GM12878 (cell line): ENCODE results near the gene NCAPH2. TPM values are rescaled to one million over a fixed set of nuclear protein-coding genes. Genes with fewer than 3 reads are reported as not detected.

ENCODE experiments used
- ATAC-seq: fragments of 200-7000 bp; cut with Tn5 transposase; 3 replicates; pipeline ENCODE4 v1.9.1; 2020; ENCODE audit warnings: mild to moderate bottlenecking, moderate library complexity
- BruUV-seq: library from RNA; stranded (reverse); fragments of 400-500 nt; replicated peaks from 2 replicates; lab custom pipeline; 2021; lab: Mats Ljungman, UMichigan
- CTCF ChIA-PET: fragments of 300-600 bp; sonication (Branson Sonifier 250); formaldehyde crosslinking; extraction: SDS; loops from one replicate; lab custom pipeline; 2021; ENCODE audit warnings: inconsistent platforms; lab: Yijun Ruan, JAX
- POLR2A ChIA-PET: fragments of 350-600 bp; formaldehyde crosslinking; extraction: SDS; loops from one replicate; lab custom pipeline; 2021; ENCODE audit warnings: inconsistent platforms; lab: Charles Lee
- RAD21 ChIA-PET: fragments of 300-600 bp; sonication (Branson Sonifier 250); formaldehyde crosslinking; loops from one replicate; lab custom pipeline; 2023; ENCODE audit warnings: antibody characterized with exemption; ENCODE audit not compliant: unreplicated experiment; lab: Charles Lee
- SMC1A ChIA-PET: fragments of 300-600 bp; sonication (Branson Sonifier 250); formaldehyde crosslinking; loops from one replicate; lab custom pipeline; 2023; ENCODE audit not compliant: unreplicated experiment, uncharacterized antibody; lab: Charles Lee
- DNase-seq: peaks from one replicate; pipeline ENCODE4 v3.0.0-alpha.2; 2011; ENCODE audit warnings: low read depth, low spot score
- FAIRE-seq: peaks from 3 replicates; lab custom pipeline; 2011; peaks lifted over from hg19 to GRCh38; lab: Jason Lieb, UNC
- H2AFZ ChIP-seq: 2 replicates; pipeline ENCODE4 v1.6.0; 2011; ENCODE audit warnings: low read depth, low read length, control low read depth; ENCODE audit not compliant: control insufficient read depth
- H3K27ac ChIP-seq: 2 replicates; pipeline ENCODE4 v1.5.1; 2011; ENCODE audit warnings: control low read depth; ENCODE audit not compliant: control insufficient read depth, insufficient read depth
- H3K27me3 ChIP-seq, 2 experiments: replicated peaks in 1 of 2; 2 replicates each; pipeline versions ENCODE4 v1.6.0 to v1.6.1; 2011; ENCODE audit warnings: low read length in 1 of 2; ENCODE audit not compliant: control insufficient read depth in 2 of 2, insufficient read depth in 2 of 2
- H3K36me3 ChIP-seq, 2 experiments: 2 replicates each; pipeline ENCODE4 v1.5.1; 2011; ENCODE audit warnings: low read length in 1 of 2; ENCODE audit not compliant: control insufficient read depth in 2 of 2, insufficient read depth in 2 of 2
- H3K4me1 ChIP-seq: 2 replicates; pipeline ENCODE4 v1.6.1; 2011; ENCODE audit warnings: mild to moderate bottlenecking, low read length, moderate library complexity, mixed read lengths; ENCODE audit not compliant: control insufficient read depth, insufficient read depth
- H3K4me2 ChIP-seq: 2 replicates; pipeline ENCODE4 v1.6.0; 2011; ENCODE audit warnings: control low read depth; ENCODE audit not compliant: control insufficient read depth, insufficient read depth
- H3K4me3 ChIP-seq: fragments of 200-600 bp; sonication (generic); 2 replicates; pipeline ENCODE4 v1.5.1; 2016
- H3K79me2 ChIP-seq: 2 replicates; pipeline ENCODE4 v1.6.0; 2011; ENCODE audit warnings: low read length; ENCODE audit not compliant: control insufficient read depth, insufficient read depth
- H3K9ac ChIP-seq: 2 replicates; pipeline ENCODE4 v1.8.0; 2011; ENCODE audit warnings: low read length, control low read depth, mixed read lengths; ENCODE audit not compliant: control insufficient read depth, insufficient read depth
- H3K9me3 ChIP-seq: replicated peaks from 3 replicates; pipeline ENCODE4 v1.5.1; 2011; ENCODE audit warnings: mild to moderate bottlenecking, low read length; ENCODE audit not compliant: control insufficient read depth, insufficient read depth
- H4K20me1 ChIP-seq: 2 replicates; pipeline ENCODE4 v1.6.0; 2011; ENCODE audit not compliant: control insufficient read depth, insufficient read depth
- JUND ChIP-seq: IDR thresholded peaks from 2 replicates; pipeline ENCODE4 v1.6.1; 2012; ENCODE audit warnings: low read depth, mild to moderate bottlenecking, low read length, improper control_type of control experiment, moderate library complexity
- NBN ChIP-seq: fragments of 450-650 bp; IDR thresholded peaks from 2 replicates; pipeline ENCODE4 v1.6.1; 2016
- POLR2AphosphoS5 ChIP-seq: IDR thresholded peaks from 2 replicates; pipeline ENCODE4 v1.6.1; 2011; ENCODE audit warnings: mild to moderate bottlenecking, low read length, inconsistent platforms
- RUNX3 ChIP-seq: IDR thresholded peaks from 2 replicates; pipeline ENCODE4 v1.6.1; 2012; ENCODE audit warnings: low read length, inconsistent platforms
- WGBS: methylation state at CpG from one replicate; pipeline ENCODE4 v1.1.6; 2016; ENCODE audit warnings: low lambda C conversion rate; ENCODE audit not compliant: insufficient replicate concordance, insufficient coverage; ENCODE audit errors: missing lambda C conversion rate; 5-methylcytosine and 5-hydroxymethylcytosine counted together
- in situ Hi-C: fragments of 300-500 bp; cut with MboI; formaldehyde crosslinking; loops from 9 replicates; pipeline ENCODE4 v1.14.3; 2018; ENCODE audit warnings: mixed read lengths
- intact Hi-C: fragments of 100-400 bp; cut with micrococcal nuclease; formaldehyde crosslinking; loops from one replicate; pipeline ENCODE4 v1.14.2; 2022; ENCODE audit not compliant: unreplicated experiment
- polyA plus RNA-seq, 11 experiments: library from polyadenylated mRNA; depleted of rRNA in 4 of 11; unstranded in 6 of 11; stranded (reverse) in 5 of 11; fragments of >200 nt; fragmentation: Nextera tagmentation in 4 of 11; fragmentation: Illumina TruSeq in 1 of 11; extraction: Ambion mirVana in 4 of 11; extraction: Trizol in 1 of 11; gene quantifications; 1 replicate in 1 of 11; 2 replicates in 10 of 11; pipeline versions ENCODE4 v1.2.1 to v1.2.3, GENCODE V29; 2011 to 2016; ENCODE audit warnings: inconsistent platforms in 2 of 11, missing spikeins in 2 of 11, low read depth in 1 of 11
- total RNA-seq, 4 experiments: library from RNA; depleted of rRNA in 3 of 4; stranded (reverse); fragments of >200 nt in 3 of 4; fragmentation: Illumina TruSeq in 1 of 4; extraction: Trizol in 1 of 4; gene quantifications; 2 replicates each; pipeline versions ENCODE4 v1.2.1 to v1.2.3, GENCODE V29; 2013 to 2021
- TF ChIP-seq, protein P1 (sequence below): fragments of 450-650 bp; IDR thresholded peaks from 2 replicates; pipeline ENCODE4 v1.6.1; 2017; ENCODE audit warnings: mild to moderate bottlenecking
- TF ChIP-seq, protein P2 (sequence below): fragments of 450-650 bp; IDR thresholded peaks from 2 replicates; pipeline ENCODE4 v1.6.1; 2017; ENCODE audit warnings: low read depth, mild to moderate bottlenecking, moderate library complexity

The NCAPH2 gene
- total and polyA plus RNA-seq, 10 of the 15 experiments (the other 5 are each of a cell fraction or from before 2014, with no cell fraction given): 5.0 to 110 (median 59.9) TPM

DNA sequence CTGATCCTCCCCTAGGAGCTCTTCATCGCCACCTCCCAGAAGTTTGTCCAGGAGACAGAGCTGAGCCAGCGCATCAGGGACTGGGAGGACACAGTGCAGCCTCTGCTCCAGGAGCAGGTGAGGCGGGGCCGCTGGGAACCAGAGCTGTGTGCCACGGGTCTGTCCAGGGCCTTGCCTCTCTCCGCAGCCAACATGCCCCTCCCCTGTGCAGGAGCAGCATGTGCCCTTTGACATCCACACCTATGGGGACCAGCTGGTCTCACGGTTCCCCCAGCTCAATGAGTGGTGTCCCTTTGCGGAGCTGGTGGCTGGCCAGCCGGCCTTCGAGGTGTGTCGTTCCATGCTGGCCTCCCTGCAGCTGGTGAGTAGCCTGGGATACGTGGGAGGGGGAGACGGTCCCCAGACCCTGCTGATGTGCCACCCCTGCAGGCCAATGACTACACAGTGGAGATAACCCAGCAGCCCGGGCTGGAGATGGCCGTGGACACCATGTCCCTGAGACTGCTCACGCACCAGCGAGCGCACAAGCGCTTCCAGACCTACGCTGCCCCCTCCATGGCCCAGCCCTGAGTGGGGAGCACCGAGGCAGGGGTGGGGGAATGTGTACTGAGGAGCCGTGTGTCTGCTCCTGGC, 14.9 kb downstream of the NCAPH2 start:
- peaks cover 5 to 39% of the 10 kb centered on the region in 2 experiments; a peak in 3 of 4 replicates for H3K36me3 ChIP-seq

More for the DNA sequence above, 14.9 kb downstream of the NCAPH2 start:
- Histone ChIP-seq H2AFZ (no peak overlapping the region), H3K79me2 (peaks cover 29% of the 10 kb centered on the region), H3K27ac (no peak overlapping the region), H3K27me3 (no peaks in the 10 kb centered on the region), H4K20me1 (no peaks in the 10 kb centered on the region), H3K4me1 (peaks cover 4% of the 10 kb centered on the region), H3K9ac (no peak overlapping the region), H3K4me3 (no peak overlapping the region), H3K9me3 (no peaks in the 10 kb centered on the region), H3K4me2 (no peak overlapping the region)
- 87% methylated on average over 22 of the region's 22 CpGs for WGBS
- RAD21 ChIA-PET: interaction anchor here (1.2 to 4.4 kb wide), 2 partner anchors 14 to 98 kb away, joined by 3 to 64 read pairs; partner anchors contain the start of genes LMF2 and NCAPH2
- SMC1A ChIA-PET: interaction anchor here (1.2 kb wide), 1 partner anchor 14 kb away, joined by 3 read pairs; no protein-coding TSS in a partner anchor
- intact Hi-C loops: no loop called here
- in situ Hi-C loops: no loop called here
- TF ChIP-seq, protein P1, sequence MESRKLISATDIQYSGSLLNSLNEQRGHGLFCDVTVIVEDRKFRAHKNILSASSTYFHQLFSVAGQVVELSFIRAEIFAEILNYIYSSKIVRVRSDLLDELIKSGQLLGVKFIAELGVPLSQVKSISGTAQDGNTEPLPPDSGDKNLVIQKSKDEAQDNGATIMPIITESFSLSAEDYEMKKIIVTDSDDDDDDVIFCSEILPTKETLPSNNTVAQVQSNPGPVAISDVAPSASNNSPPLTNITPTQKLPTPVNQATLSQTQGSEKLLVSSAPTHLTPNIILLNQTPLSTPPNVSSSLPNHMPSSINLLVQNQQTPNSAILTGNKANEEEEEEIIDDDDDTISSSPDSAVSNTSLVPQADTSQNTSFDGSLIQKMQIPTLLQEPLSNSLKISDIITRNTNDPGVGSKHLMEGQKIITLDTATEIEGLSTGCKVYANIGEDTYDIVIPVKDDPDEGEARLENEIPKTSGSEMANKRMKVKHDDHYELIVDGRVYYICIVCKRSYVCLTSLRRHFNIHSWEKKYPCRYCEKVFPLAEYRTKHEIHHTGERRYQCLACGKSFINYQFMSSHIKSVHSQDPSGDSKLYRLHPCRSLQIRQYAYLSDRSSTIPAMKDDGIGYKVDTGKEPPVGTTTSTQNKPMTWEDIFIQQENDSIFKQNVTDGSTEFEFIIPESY: no peak
- TF ChIP-seq POLR2AphosphoS5: peak; percentile 48; the same call in 1 of the 2 replicates
- TF ChIP-seq RUNX3: no peak
- TF ChIP-seq, protein P2, sequence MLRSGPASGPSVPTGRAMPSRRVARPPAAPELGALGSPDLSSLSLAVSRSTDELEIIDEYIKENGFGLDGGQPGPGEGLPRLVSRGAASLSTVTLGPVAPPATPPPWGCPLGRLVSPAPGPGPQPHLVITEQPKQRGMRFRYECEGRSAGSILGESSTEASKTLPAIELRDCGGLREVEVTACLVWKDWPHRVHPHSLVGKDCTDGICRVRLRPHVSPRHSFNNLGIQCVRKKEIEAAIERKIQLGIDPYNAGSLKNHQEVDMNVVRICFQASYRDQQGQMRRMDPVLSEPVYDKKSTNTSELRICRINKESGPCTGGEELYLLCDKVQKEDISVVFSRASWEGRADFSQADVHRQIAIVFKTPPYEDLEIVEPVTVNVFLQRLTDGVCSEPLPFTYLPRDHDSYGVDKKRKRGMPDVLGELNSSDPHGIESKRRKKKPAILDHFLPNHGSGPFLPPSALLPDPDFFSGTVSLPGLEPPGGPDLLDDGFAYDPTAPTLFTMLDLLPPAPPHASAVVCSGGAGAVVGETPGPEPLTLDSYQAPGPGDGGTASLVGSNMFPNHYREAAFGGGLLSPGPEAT: no peak
- no peak for TF ChIP-seq NBN
- TF ChIP-seq JUND: no peak
- ATAC-seq: no peak
- POLR2A ChIA-PET: interaction anchor here (4.9 kb wide), 1 partner anchor 13 kb away, joined by 84 read pairs; the partner anchor contains the start of genes LMF2 and NCAPH2
- CTCF ChIA-PET: interaction anchor here (1.5 kb wide), 1 partner anchor 14 kb away, joined by 4 read pairs; no protein-coding TSS in a partner anchor
- no peak for DNase-seq
- FAIRE-seq: no peak
- BruUV-seq: no TSS peak
